HG02840 (cell line): ENCODE data around the gene MRPL22.
"Not testable (repeated sequence)": the region's sequence is repeated elsewhere in the genome, so short reads cannot be mapped to it uniquely, and the experiment has no call there.

Experiments
- ATAC-seq: cut with Tn5 transposase; IDR thresholded peaks from one replicate; pipeline ENCODE4 v1.9.1; 2021; ENCODE audit warnings: mild to moderate bottlenecking, moderate library complexity, moderate number of reproducible peaks; ENCODE audit not compliant: unreplicated experiment, low FRiP score

Gene MRPL22

DNA sequence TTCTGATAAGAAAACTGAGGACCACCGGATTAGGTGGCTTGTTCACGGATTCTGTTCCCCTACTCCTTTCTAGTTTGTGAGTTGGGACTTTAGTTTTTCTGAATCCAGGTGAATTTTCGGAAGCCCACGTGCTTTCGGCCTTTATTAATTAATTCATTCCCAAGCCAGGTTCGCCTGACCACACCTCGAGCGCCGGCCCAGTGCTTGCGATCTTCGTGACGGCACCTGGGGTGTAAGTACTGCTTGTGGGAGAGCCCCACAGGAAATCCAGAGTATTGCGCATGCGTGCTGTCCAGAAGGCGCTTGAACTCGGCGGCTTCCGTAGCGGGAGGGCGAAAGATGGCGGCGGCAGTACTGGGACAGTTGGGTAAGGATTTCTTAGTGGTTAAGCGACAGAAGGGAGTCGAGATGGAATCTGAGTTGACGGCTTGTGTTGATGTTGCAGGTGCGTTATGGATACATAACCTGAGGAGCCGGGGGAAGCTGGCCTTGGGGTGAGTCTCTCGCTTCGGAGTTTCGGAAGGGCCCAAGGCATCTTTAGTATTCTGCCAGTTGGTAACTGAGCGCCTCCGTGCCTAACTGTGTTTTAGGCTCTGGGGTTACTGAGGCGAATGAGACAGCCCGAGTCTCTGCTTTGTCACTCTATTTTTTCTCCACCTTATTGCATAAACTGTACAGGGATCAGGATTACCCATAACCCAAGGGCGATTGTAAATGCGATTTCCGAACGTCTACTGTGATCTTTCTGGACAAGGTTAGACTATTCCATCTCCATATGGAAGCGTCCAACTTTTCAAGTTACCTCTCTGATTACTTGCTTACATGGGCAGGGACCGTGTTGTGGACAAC, at the start of gene MRPL22:
Gene MRPL22 (plus strand): TSS at position 302 of the 849 bp plus-strand sequence. CDS start 38 bp downstream, at position 340.
- ATAC-seq: peak; percentile 47

DNA sequence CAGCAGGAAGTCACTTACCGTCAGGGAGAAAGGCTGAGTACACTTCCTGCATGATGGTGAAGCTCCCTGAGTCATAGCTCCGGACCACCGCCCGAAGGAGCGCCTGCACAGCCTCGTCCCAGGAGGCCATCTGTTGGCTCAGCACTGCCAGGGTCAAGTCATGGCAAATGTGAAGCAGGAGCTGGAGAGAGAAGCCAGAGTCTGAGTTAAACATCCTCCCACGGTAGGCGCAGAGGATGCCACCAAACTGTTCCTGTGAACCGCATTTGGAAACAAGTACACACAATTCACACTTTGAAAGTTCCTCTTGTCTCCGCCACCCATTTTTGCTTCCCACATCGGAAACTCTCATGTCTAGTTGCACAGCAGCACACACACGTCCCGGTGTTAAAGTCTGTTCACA, 48.5 kb upstream of the MRPL22 start:
- ATAC-seq: no peak

DNA sequence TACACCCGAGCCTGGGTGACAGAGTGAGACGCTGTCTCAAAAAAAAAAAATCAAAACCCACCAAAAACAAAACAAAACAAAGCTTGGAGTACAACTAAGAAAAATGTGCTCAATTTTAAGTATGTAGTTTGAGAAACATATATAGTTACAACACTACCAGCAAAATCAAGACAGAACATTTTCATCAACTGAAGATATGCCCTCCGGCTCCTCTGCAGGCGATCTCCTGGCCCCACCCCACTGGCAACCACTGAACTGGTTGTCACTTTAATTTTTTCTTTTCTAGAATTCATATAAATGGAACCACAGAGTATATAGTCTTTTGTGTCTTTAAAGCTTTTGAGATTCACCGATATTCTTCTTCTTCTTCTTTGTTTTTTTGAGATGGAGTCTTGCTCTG, 47.5 kb upstream of the MRPL22 start:
- no peak for ATAC-seq

DNA sequence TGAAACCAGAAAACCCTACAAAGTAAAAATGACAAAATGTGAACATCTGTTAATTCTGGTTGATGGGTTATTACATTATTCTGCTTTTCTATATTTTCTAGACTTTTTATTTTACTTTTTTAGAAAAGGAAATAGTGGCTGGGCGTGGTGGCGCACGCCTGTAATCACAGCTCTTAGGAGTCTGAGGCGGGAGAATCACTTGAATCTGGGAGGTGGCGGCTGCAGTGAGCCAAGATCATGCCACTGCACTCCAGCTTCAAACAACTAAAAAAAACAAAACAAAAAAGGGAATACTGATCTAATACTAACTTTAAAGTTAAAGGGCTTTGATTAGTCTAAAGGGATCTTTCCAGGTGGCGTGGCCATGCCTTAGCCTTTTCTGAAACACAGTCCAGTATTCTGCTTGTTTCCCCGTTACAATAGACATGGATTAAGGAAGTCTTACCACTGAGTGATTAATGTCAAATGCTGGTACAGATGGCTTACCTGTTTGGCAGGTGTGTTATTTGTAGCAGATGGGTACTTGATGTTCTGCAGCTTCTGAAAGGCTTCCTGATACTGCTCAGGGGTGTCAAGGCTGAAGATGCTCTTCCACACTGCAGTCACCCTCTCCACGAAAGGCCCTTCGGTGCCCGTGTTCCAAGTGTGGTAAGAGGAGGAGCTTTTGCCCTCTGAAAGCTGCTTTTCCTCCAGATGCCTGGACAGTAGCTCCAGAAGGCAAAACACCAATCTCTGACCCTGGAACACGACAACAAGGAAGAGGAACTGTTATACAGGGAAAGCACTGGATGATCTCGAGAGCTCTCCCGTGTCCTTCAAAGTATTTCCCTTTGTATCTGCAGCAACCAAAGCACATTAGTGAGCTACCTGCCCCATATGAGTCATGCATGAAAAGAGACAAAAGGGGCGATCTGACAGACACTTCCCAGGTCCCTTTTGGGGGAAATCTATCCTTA, 45.0 kb upstream of the MRPL22 start:
- ATAC-seq: no peak

- no peak for ATAC-seq
Observed at GRCh38 chr5:154896562-154897165, 44.2 kb upstream of the MRPL22 start.

DNA sequence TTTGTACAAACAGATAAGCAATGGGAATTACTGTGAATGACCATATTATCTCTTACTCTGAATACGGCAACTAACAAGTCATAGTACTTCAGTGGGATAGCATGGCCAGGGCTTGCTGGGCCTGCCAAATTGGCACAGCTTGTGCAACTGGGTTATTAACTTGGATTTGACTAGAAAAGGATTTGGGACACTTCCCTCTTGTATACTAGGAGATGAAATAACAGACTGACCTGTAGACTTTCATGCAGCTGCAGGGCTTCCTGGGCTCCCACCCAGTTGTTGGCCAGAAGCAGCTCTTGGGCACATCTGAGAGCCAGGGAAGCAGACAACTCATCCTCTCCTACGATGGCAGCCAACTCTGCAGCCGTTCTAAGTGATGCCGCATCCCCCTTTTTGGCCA, 42.7 kb upstream of the MRPL22 start:
- ATAC-seq: no peak

- no peak for ATAC-seq
Observed at GRCh38 chr5:154899151-154899816, 41.6 kb upstream of the MRPL22 start.

DNA sequence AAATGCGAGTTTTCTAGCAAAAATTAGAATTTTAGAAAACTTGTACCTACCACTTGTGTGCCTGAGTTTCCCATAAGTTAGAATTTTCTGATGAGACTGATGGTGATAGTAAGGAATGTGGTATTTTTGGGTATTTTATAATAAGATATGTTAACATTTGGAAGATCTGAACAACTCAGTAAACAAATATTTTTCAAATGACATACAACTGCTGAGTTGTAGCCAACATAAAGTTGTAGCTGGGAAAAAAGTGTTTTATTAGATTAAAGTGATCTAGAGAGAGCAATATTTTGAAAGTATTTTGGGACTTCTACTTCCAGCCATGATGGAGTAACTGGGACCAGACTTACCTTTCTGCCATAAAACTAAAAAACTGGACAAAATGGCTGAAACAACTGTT, 40.8 kb upstream of the MRPL22 start:
- no peak for ATAC-seq

GRCh38 chr5:154901276-154901675, 39.6 kb upstream of the MRPL22 start:
- no peak for ATAC-seq

DNA sequence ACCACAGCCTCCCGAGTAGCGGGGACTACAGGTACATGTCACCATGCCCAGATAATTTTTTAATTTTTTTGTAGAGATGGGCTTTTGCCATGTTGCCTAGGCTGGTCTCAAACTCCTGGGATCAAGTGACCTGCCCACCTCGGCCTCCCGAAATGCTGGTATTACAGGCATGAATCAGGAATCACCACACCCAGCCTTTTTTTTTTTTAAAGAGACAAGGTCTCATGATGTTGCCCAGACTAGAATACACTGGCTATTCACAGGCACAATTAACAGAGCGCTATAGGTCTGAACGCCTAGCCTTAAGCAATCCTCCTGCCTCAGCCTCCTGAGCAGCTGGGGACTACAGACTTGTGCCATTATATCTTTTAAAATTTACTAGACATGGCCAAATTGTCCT, 39.0 kb upstream of the MRPL22 start:
- ATAC-seq: no peak

DNA sequence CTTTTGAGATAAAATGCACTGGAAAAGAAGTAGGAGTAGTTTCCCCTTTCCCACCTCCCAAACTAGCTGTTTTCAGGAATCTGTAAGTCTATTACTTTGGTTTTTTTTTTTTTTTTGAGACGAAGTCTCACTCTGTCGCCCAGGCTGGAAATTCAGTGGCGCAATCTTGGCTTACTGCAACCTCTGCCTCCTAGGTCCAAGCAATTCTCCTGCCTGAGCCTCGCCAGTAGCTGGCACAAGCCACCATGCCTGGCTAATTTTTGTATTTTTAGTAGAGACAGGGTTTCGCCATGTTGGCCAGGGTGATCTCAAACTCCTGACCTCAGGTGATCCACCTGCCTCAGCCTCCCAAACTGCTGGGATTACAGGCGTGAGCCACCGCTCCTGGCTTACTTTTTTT, 35.3 kb upstream of the MRPL22 start:
- not testable (repeated sequence) for ATAC-seq

- ATAC-seq: no peak
Observed at GRCh38 chr5:154916874-154917273, 24.0 kb upstream of the MRPL22 start.

GRCh38 chr5:154917757-154918156, 23.1 kb upstream of the MRPL22 start:
- ATAC-seq: no peak

DNA sequence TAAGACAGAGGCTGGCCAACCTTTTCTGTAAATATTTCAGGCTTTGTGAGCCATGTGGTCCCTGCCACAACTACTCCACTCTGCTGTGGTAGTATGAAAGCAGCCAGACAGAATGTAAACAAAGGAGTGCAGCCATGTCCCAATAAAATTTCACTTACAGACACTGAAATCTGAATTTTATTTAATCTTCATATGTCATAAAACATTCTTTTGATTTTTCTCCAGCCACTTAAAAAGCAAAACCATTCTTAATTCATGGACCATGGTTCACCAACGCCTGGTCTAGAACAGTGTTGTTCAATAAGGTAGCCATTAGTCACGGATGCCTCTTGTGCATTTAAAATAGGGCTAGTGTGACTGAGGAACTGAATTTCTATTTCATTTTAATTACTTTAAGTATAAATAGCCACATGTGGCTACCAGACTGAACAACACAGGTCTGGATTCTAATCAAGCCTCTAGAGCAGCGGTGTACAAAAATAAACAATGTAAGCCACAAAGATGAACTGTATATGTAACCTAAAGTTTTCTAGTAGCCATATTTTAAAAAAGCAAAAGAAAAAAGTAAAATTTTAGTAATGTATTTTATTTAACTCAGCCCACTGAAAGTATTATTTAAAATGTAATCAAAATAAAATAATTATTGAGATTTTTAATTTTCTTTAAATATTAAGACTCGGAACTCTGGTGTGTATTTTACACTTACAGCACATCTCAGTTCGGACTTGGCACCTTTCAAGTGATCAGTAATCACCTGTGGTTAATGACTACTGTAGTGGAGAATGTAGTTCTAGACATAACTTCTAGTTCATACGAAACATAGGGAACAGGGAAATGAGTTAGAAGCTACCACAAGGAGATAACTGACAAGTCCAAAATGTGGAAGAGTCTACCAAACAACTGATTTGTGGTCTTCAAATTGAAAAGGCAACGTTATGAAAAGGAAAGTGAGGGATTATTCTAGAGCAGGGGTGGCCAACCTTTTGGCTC, 17.1 kb upstream of the MRPL22 start:
- ATAC-seq: no peak

DNA sequence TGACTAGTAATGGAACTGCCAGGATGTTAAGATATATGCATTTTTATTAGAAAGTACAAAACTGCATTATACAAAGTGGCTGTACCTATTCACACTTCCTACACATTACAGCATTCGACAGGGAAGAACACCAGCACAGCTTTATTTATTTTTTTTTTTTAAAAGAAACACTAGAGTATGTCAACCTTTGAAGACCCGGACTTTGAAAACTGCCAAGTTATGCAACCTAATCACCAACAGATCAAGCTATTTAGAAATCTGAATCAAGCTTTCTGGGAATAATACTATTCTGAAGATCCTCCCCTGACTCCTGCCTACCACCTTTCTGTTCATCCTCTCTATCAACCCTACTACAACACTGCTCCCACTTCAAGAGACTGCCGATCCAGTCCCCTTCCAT, 7.3 kb upstream of the MRPL22 start:
- ATAC-seq: no peak

DNA sequence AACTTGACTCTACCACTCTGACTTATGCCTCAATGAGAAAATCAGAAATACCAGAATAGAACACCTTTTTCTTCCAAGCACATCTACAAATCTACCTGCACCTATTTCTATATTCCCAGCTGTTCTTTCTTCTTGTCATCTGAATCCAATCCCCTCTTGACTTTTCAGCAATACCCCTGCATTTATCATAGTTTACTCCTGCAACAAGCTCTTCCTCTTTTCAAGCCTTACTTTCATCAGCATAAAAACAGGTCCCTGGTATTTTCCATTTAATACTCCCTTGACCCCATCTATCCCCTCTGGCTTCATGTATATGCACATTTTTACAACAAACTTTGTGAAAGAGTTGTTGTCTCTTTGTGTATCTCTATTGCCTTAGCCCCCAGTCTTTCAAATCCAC, 6.0 kb upstream of the MRPL22 start:
- ATAC-seq: no peak

- ATAC-seq: no peak
Observed at GRCh38 chr5:154937186-154937717, 3.6 kb upstream of the MRPL22 start.

- ATAC-seq: peak; percentile 83
Observed at GRCh38 chr5:154937718-154938466, 3.0 kb upstream of the MRPL22 start, which contains the start of gene GEMIN5. TSS of gene GEMIN5 (minus strand) at chr5:154938211. CDS start at chr5:154938133, 78 bp downstream.
